ENCODE data around the gene PARL. TPM values are rescaled to one million over a fixed set of nuclear protein-coding genes. Genes with fewer than 3 reads are reported as not detected.

Gene PARL
- total and polyA plus RNA-seq, 2 donors (not counting 3 experiments of a cell fraction or from before 2014, with no cell fraction given) = 38.8 to 48.1 TPM

DNA sequence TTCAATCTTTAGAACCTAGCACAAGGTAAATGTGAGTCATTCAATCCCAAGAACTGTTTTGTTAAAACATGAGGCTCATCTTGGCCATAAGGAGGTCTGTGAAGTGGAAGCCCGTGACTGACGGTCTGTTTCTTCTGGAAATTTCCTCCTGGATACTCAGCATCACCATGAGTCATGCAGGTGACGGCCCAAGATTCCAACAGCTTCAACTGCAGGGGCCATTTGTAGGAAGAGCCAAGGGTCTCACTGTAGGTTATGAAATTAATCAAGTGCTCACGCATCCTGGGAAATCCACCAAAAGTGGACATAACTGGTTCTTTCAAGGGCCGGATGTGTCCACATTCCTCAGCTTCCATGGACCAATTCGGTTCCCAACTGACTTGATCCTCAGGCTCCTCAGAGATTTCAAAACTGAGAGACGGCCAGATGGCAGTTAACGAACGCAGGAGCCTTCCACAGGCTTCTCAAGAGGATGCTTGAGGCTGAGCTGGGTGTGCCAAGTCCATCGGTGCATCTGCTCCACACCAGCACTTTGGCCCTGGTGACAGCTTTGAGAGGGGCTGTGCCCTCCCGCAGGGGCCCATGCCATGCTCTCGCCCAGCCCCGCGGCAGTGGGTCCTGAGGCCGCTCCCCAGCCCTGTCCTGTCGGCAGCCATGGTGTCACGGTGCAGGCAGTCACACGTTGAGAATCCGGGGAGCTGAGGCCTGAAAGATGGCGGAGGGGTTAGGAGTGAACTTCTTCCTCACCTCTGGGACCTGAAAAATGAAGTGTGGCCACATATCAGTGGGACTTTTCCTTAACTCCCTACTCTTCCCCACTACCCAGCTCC lies 67.8 kb downstream of the PARL start:
- no TSS peak for BruUV-seq (replicated peaks)
- peaks cover 2 to 3% of the 10 kb centered on the region in 2 experiments for H3K36me3 ChIP-seq (ENCODE audit: control insufficient read depth in 2 of 2, extremely low read depth in 1 of 2, insufficient read depth in 2 of 2, low read length in 2 of 2)
- H3K4me2 ChIP-seq (ENCODE audit: insufficient read depth, low read length) = no peak overlapping the region
- no peaks in the 10 kb centered on the region for H3K27me3 ChIP-seq (ENCODE audit: control insufficient read depth in 2 of 2, insufficient read depth in 2 of 2, low read length in 2 of 2)
- no peaks in the 10 kb centered on the region for H4K20me1 ChIP-seq (replicated peaks; ENCODE audit: control insufficient read depth, extremely low read depth, insufficient read depth, low read length)
- H3K4me1 ChIP-seq (ENCODE audit: control insufficient read depth, extremely low read depth, insufficient read depth, low read length) = no peaks in the 10 kb centered on the region
- dilution Hi-C loops (cut with MboI; ENCODE audit: extremely low pct_ligation_motif_present, low sequenced_read_pairs) = no loop called here
- H3K9me1 ChIP-seq (replicated peaks; ENCODE audit: control insufficient read depth, extremely low read depth, insufficient read depth, low read length) = no peaks in the 10 kb centered on the region
- H3K79me2 ChIP-seq (ENCODE audit: control insufficient read depth, insufficient read depth, low read length) = no peaks in the 10 kb centered on the region
- H3K9me3 ChIP-seq (replicated peaks; ENCODE audit: control insufficient read depth, insufficient read depth, low read length) = no peaks in the 10 kb centered on the region
- FAIRE-seq = no peak
- no peak overlapping the region for H3K9ac ChIP-seq (replicated peaks; ENCODE audit: extremely low read depth, insufficient read depth, low read length)
- ChIA-PET POLR2A (no interaction called here), CTCF (no interaction called here)
- TF ChIP-seq, protein P1, sequence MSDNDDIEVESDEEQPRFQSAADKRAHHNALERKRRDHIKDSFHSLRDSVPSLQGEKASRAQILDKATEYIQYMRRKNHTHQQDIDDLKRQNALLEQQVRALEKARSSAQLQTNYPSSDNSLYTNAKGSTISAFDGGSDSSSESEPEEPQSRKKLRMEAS (IDR thresholded peaks at IDR 0.05; ENCODE audit: insufficient read depth, insufficient read length) = no peak
- TF ChIP-seq POLR2A (IDR thresholded peaks at IDR 0.05; ENCODE audit: low read depth, low read length) = no peak
- no peak for TF ChIP-seq MYC (IDR thresholded peaks at IDR 0.05; ENCODE audit: low read depth, low read length)
- no peak for TF ChIP-seq FOS (IDR thresholded peaks at IDR 0.05; ENCODE audit: borderline replicate concordance, insufficient read depth, low read length)
- TF ChIP-seq, protein P2, sequence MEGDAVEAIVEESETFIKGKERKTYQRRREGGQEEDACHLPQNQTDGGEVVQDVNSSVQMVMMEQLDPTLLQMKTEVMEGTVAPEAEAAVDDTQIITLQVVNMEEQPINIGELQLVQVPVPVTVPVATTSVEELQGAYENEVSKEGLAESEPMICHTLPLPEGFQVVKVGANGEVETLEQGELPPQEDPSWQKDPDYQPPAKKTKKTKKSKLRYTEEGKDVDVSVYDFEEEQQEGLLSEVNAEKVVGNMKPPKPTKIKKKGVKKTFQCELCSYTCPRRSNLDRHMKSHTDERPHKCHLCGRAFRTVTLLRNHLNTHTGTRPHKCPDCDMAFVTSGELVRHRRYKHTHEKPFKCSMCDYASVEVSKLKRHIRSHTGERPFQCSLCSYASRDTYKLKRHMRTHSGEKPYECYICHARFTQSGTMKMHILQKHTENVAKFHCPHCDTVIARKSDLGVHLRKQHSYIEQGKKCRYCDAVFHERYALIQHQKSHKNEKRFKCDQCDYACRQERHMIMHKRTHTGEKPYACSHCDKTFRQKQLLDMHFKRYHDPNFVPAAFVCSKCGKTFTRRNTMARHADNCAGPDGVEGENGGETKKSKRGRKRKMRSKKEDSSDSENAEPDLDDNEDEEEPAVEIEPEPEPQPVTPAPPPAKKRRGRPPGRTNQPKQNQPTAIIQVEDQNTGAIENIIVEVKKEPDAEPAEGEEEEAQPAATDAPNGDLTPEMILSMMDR (IDR thresholded peaks at IDR 0.05; ENCODE audit: extremely low read depth in 1 of 2, insufficient read depth in 1 of 2, low read depth in 1 of 2, low read length in 2 of 2) = no peak
- no peak for TF ChIP-seq GATA2 (IDR thresholded peaks at IDR 0.05; ENCODE audit: insufficient read depth, insufficient read length, low read depth, low read length)
- TF ChIP-seq EZH2 (IDR thresholded peaks at IDR 0.05; ENCODE audit: borderline replicate concordance, low read depth, low read length, severe bottlenecking) = no peak
- no peak for TF ChIP-seq POLR2AphosphoS5 (IDR thresholded peaks at IDR 0.05; ENCODE audit: insufficient read depth, low read depth, low read length)
- TF ChIP-seq JUN (IDR thresholded peaks at IDR 0.05; ENCODE audit: borderline replicate concordance, insufficient read depth, insufficient read length, low read depth) = no peak
- H3K27ac ChIP-seq (ENCODE audit: insufficient read depth, low read depth, low read length) = no peak overlapping the region
- no peak overlapping the region for H2AFZ ChIP-seq (ENCODE audit: low read depth, low read length)
- intact Hi-C loops (cut with micrococcal nuclease) = no loop called here
- H3K4me3 ChIP-seq (replicated peaks in 1 of 3; ENCODE audit: insufficient read depth in 1 of 3, low read depth in 1 of 3, low read length in 3 of 3) = no peak overlapping the region
- DNase-seq (ENCODE audit: low read depth, low spot score) = no peak

All from endothelial cell of umbilical vein (primary cell).